NCI-H187 treated with DMSO at 0.1 percent for 48 hours (cell line): Measurements from ENCODE around the gene SLC4A7.

Source experiments
- DNase-seq: peaks from one replicate; lab custom pipeline; 2025; lab: John Stamatoyannopoulos, UW

Gene SLC4A7

GRCh38 chr3:27325419-27325818 is 158.8 kb downstream of the SLC4A7 start:
- DNase-seq: no peak

- DNase-seq: no peak
Measured at GRCh38 chr3:27324686-27325085, 159.5 kb downstream of the SLC4A7 start.

- DNase-seq: no peak
Measured at GRCh38 chr3:27323087-27323570, 161.1 kb downstream of the SLC4A7 start.
